ENCODE data around the gene IGSF3.

- no peak for TF ChIP-seq CTCF (IDR thresholded peaks at IDR 0.05)
- TF ChIP-seq POLR2AphosphoS5 (IDR thresholded peaks at IDR 0.05) = no peak
- no peak for TF ChIP-seq POLR2A (IDR thresholded peaks at IDR 0.05)
Measured at GRCh38 chr1:116664366-116664977, 3.1 kb downstream of the IGSF3 start.
